IMR-90 (cell line): Measurements from ENCODE around the gene RNF166. TPM values are rescaled to one million over a fixed set of nuclear protein-coding genes. Genes with fewer than 3 reads are reported as not detected.

Experiments used
- ATAC-seq: fragments of 200-7000 bp; cut with Tn5 transposase; 2 replicates; pipeline ENCODE4 v1.9.1; 2020; ENCODE audit warnings: low read depth, mild to moderate bottlenecking, moderate library complexity
- BruUV-seq: library from RNA; stranded (reverse); fragments of 400-500 nt; replicated peaks from 2 replicates; lab custom pipeline; 2021; lab: Mats Ljungman, UMichigan
- CTCF ChIA-PET: fragments of 300-600 bp; formaldehyde crosslinking; extraction: SDS; loops from one replicate; lab custom pipeline; 2021; ENCODE audit warnings: antibody characterized with exemption; lab: Yijun Ruan, JAX
- POLR2A ChIA-PET: fragments of 300-600 bp; sonication (Branson Sonifier 250); formaldehyde crosslinking; loops from one replicate; lab custom pipeline; 2022; ENCODE audit warnings: antibody characterized with exemption; ENCODE audit not compliant: unreplicated experiment; lab: Charles Lee
- DNase-seq: peaks from one replicate; pipeline ENCODE4 v3.0.0; 2013
- H2AFZ ChIP-seq: replicated peaks from 2 replicates; pipeline ENCODE3; 2013; ENCODE audit warnings: low read length, mild to moderate bottlenecking; ENCODE audit not compliant: poor library complexity
- H2AK5ac ChIP-seq: 2 replicates; pipeline ENCODE4 v1.6.1; 2013; ENCODE audit warnings: low read depth, low read length, inconsistent platforms
- H2AK9ac ChIP-seq: replicated peaks from 2 replicates; pipeline ENCODE3; 2013; ENCODE audit warnings: mild to moderate bottlenecking, low read depth, low read length, moderate library complexity; ENCODE audit not compliant: poor library complexity
- H2BK120ac ChIP-seq: 2 replicates; pipeline ENCODE4 v1.6.1; 2013; ENCODE audit warnings: low read depth, low read length, inconsistent platforms
- H2BK15ac ChIP-seq: 3 replicates; pipeline ENCODE4 v1.6.1; 2013; ENCODE audit warnings: low read depth, low read length, inconsistent platforms
- H2BK20ac ChIP-seq: 2 replicates; pipeline ENCODE4 v1.6.1; 2013; ENCODE audit warnings: low read depth, mild to moderate bottlenecking, inconsistent platforms, low read length, moderate library complexity
- H2BK5ac ChIP-seq: 2 replicates; pipeline ENCODE4 v1.6.1; 2013; ENCODE audit warnings: mild to moderate bottlenecking, low read depth, low read length, inconsistent platforms; ENCODE audit not compliant: poor library complexity, severe bottlenecking
- H3K14ac ChIP-seq: replicated peaks from 2 replicates; pipeline ENCODE4 v1.6.1; 2013; ENCODE audit warnings: low read depth, low read length, inconsistent platforms
- H3K18ac ChIP-seq: 2 replicates; pipeline ENCODE4 v1.6.1; 2013; ENCODE audit warnings: low read depth, low read length, control low read depth
- H3K23ac ChIP-seq: 2 replicates; pipeline ENCODE4 v1.6.1; 2013; ENCODE audit warnings: low read depth, low read length, inconsistent platforms
- H3K27ac ChIP-seq: 2 replicates; pipeline ENCODE4 v1.5.1; 2013; ENCODE audit warnings: mild to moderate bottlenecking, control low read depth, low read length; ENCODE audit not compliant: insufficient read depth
- H3K27me3 ChIP-seq: 2 replicates; pipeline ENCODE4 v1.6.1; 2013; ENCODE audit warnings: low read length; ENCODE audit not compliant: control insufficient read depth, insufficient read depth
- H3K36me3 ChIP-seq: 2 replicates; pipeline ENCODE4 v1.6.1; 2013; ENCODE audit warnings: low read length, mixed read lengths; ENCODE audit not compliant: control insufficient read depth, insufficient read depth
- H3K4ac ChIP-seq: 2 replicates; pipeline ENCODE4 v1.6.1; 2013; ENCODE audit warnings: low read depth, low read length, inconsistent platforms
- H3K4me1 ChIP-seq: 2 replicates; pipeline ENCODE4 v1.6.1; 2013; ENCODE audit warnings: low read length, mixed read lengths; ENCODE audit not compliant: control insufficient read depth, insufficient read depth
- H3K4me2 ChIP-seq: 2 replicates; pipeline ENCODE4 v1.6.1; 2013; ENCODE audit warnings: low read depth, mild to moderate bottlenecking, control low read depth, low read length, moderate library complexity
- H3K4me3 ChIP-seq: 2 replicates; pipeline ENCODE4 v1.5.1; 2013; ENCODE audit warnings: low read depth, mild to moderate bottlenecking, control low read depth, low read length, moderate library complexity; ENCODE audit not compliant: insufficient read depth
- H3K56ac ChIP-seq: 2 replicates; pipeline ENCODE4 v1.6.1; 2013; ENCODE audit warnings: low read length, inconsistent platforms; ENCODE audit not compliant: insufficient read depth; ENCODE audit errors: extremely low read depth
- H3K79me1 ChIP-seq, 2 experiments: 2 replicates each; pipeline ENCODE4 v1.6.1; 2013; ENCODE audit warnings: low read length in 2 of 2, inconsistent platforms in 1 of 2, low read depth in 1 of 2
- H3K9ac ChIP-seq: 2 replicates; pipeline ENCODE4 v1.6.1; 2013; ENCODE audit warnings: low read depth, low read length, control low read depth
- H3K9me1 ChIP-seq: 2 replicates; pipeline ENCODE4 v1.6.1; 2013; ENCODE audit warnings: low read length, inconsistent platforms; ENCODE audit not compliant: insufficient read depth
- H3K9me3 ChIP-seq: 2 replicates; pipeline ENCODE4 v1.6.1; 2013; ENCODE audit warnings: low read length; ENCODE audit not compliant: control insufficient read depth, insufficient read depth
- H4K20me1 ChIP-seq: 2 replicates; pipeline ENCODE4 v1.6.1; 2013; ENCODE audit warnings: low read length, inconsistent platforms; ENCODE audit not compliant: insufficient read depth
- H4K5ac ChIP-seq: 2 replicates; pipeline ENCODE4 v1.6.1; 2013; ENCODE audit warnings: mild to moderate bottlenecking, low read depth, low read length, control low read depth
- H4K8ac ChIP-seq, 2 experiments: 2 replicates each; pipeline ENCODE4 v1.6.1; 2013; ENCODE audit warnings: low read depth in 2 of 2, low read length in 2 of 2, control low read depth in 1 of 2, inconsistent platforms in 1 of 2
- H4K91ac ChIP-seq: 2 replicates; pipeline ENCODE4 v1.6.1; 2013; ENCODE audit warnings: low read depth, low read length, inconsistent platforms; ENCODE audit not compliant: insufficient read depth
- CEBPB ChIP-seq: IDR thresholded peaks from 2 replicates; pipeline ENCODE4 v1.6.1; 2012; ENCODE audit warnings: low read depth, low read length, improper control_type of control experiment
- CHD1 ChIP-seq: IDR thresholded peaks from 2 replicates; pipeline ENCODE4 v1.6.1; 2012; ENCODE audit warnings: low read depth, low read length, improper control_type of control experiment
- ELK1 ChIP-seq: fragments of 150-350 bp; IDR thresholded peaks from 2 replicates; pipeline ENCODE4 v1.6.1; 2016; ENCODE audit warnings: low read depth, mild to moderate bottlenecking, low read length, moderate library complexity, borderline replicate concordance
- MAFK ChIP-seq: IDR thresholded peaks from 2 replicates; pipeline ENCODE4 v1.6.1; 2012; ENCODE audit warnings: low read depth, low read length, improper control_type of control experiment
- MAZ ChIP-seq: IDR thresholded peaks from 2 replicates; pipeline ENCODE4 v1.6.1; 2012; ENCODE audit warnings: low read depth, mild to moderate bottlenecking, low read length, improper control_type of control experiment, moderate library complexity, borderline replicate concordance
- MXI1 ChIP-seq: IDR thresholded peaks from 2 replicates; pipeline ENCODE4 v1.6.1; 2012; ENCODE audit warnings: low read depth, mild to moderate bottlenecking, low read length, moderate library complexity, borderline replicate concordance
- NFE2L2 ChIP-seq: fragments of 150-350 bp; IDR thresholded peaks from 2 replicates; pipeline ENCODE4 v1.6.1; 2016; ENCODE audit warnings: low read depth, mild to moderate bottlenecking, low read length
- POLR2A ChIP-seq: IDR thresholded peaks from 2 replicates; pipeline ENCODE4 v1.6.1; 2012; ENCODE audit warnings: mild to moderate bottlenecking, low read depth, low read length
- RAD21 ChIP-seq: IDR thresholded peaks from 2 replicates; pipeline ENCODE4 v1.6.1; 2012; ENCODE audit warnings: low read length, improper control_type of control experiment
- RCOR1 ChIP-seq: IDR thresholded peaks from 2 replicates; pipeline ENCODE4 v1.6.1; 2012; ENCODE audit warnings: mild to moderate bottlenecking, low read length, improper control_type of control experiment; ENCODE audit not compliant: insufficient replicate concordance
- RFX5 ChIP-seq: IDR thresholded peaks from 2 replicates; pipeline ENCODE4 v1.8.0; 2012; ENCODE audit warnings: low read depth, mild to moderate bottlenecking, low read length, moderate library complexity
- SMC3 ChIP-seq: fragments of 150-350 bp; IDR thresholded peaks from 2 replicates; pipeline ENCODE4 v1.6.1; 2016; ENCODE audit warnings: low read depth, mild to moderate bottlenecking, antibody characterized with exemption, low read length, moderate library complexity
- USF2 ChIP-seq: fragments of 150-350 bp; IDR thresholded peaks from 2 replicates; pipeline ENCODE4 v1.6.1; 2017; ENCODE audit warnings: mild to moderate bottlenecking, antibody characterized with exemption, low read length, low read depth
- WGBS, 2 experiments: methylation state at CpG; one replicate each; pipeline versions ENCODE4 v1.1.5 to v1.1.7; 2013; ENCODE audit warnings: missing lambda C conversion rate in 2 of 2; ENCODE audit not compliant: insufficient read length in 1 of 2; ENCODE audit errors: extremely low coverage in 2 of 2; 5-methylcytosine and 5-hydroxymethylcytosine counted together
- dilution Hi-C: fragments of 300-500 bp; cut with HindIII; formaldehyde crosslinking; loops from one replicate; pipeline ENCODE4 v1.14.3; 2018; ENCODE audit warnings: low sequenced_read_pairs; ENCODE audit not compliant: unreplicated experiment
- in situ Hi-C: fragments of 300-500 bp; cut with MboI; formaldehyde crosslinking; loops from 3 replicates; pipeline ENCODE4 v1.14.3; 2019; ENCODE audit warnings: low sequenced_read_pairs, inconsistent platforms, mixed read lengths
- intact Hi-C: fragments of 100-400 bp; cut with micrococcal nuclease; formaldehyde crosslinking; loops from 2 replicates; pipeline ENCODE4 v1.10.0; 2022
- polyA plus RNA-seq, 3 experiments: library from polyadenylated mRNA; depleted of rRNA; stranded (reverse); fragments of >200 nt; gene quantifications; 2 replicates each; pipeline ENCODE4 v1.2.3, GENCODE V29; 2012; ENCODE audit warnings: low replicate concordance in 1 of 3
- total RNA-seq: library from RNA; depleted of rRNA; stranded (reverse); fragments of >200 nt; gene quantifications from 2 replicates; pipeline ENCODE4 v1.2.3, GENCODE V29; 2012

Gene RNF166
- total and polyA plus RNA-seq, 2 of the 4 experiments (the other 2 are of a cell fraction) = 8.1 to 17.4 TPM

- 72% methylated on average over 10 of the region's 22 CpGs; no CpG with 5 or more reads in 1 of the 2 experiments for WGBS, 2 experiments
- POLR2A ChIA-PET = no interaction called here
- dilution Hi-C loops = no loop called here
Measured at GRCh38 chr16:88739139-88739976, 33.1 kb upstream of the RNF166 start.

More at GRCh38 chr16:88739139-88739976, 33.1 kb upstream of the RNF166 start:
- Histone ChIP-seq H2AFZ (no peak overlapping the region), H3K4me1 (no peaks in the 10 kb centered on the region), H3K4me3 (no peak overlapping the region), H3K56ac (no peak overlapping the region), H3K18ac (no peak overlapping the region), H4K8ac (no peak overlapping the region), H3K79me1 (peaks cover 13 to 68% of the 10 kb centered on the region in 2 experiments), H3K36me3 (peaks cover 51% of the 10 kb centered on the region), H3K9ac (no peak overlapping the region), H3K9me3 (no peaks in the 10 kb centered on the region), H3K27ac (no peak overlapping the region), H2AK9ac (no peak overlapping the region), H2BK120ac (no peak overlapping the region), H2BK20ac (no peak overlapping the region), H2AK5ac (no peak overlapping the region), H3K9me1 (no peaks in the 10 kb centered on the region), H3K14ac (no peak overlapping the region), H3K23ac (no peak overlapping the region), H3K4me2 (no peak overlapping the region), H4K20me1 (peaks cover 50% of the 10 kb centered on the region), H4K5ac (no peak overlapping the region), H2BK15ac (no peak overlapping the region), H3K27me3 (no peaks in the 10 kb centered on the region), H2BK5ac (no peak overlapping the region), H3K4ac (no peak overlapping the region), H4K91ac (no peak overlapping the region)
- DNase-seq (no peak), ATAC-seq (no peak)
- CTCF ChIA-PET = no interaction called here
- BruUV-seq = no TSS peak
- intact Hi-C loops = no loop called here
- in situ Hi-C loops = no loop called here
- TF ChIP-seq SMC3 = no peak
- no peak for TF ChIP-seq CHD1
- no peak for TF ChIP-seq CEBPB
- TF ChIP-seq NFE2L2 = no peak
- TF ChIP-seq POLR2A = no peak
- TF ChIP-seq MAZ = no peak
- no peak for TF ChIP-seq RCOR1
- no peak for TF ChIP-seq RFX5
- no peak for TF ChIP-seq RAD21
- no peak for TF ChIP-seq ELK1
- no peak for TF ChIP-seq MXI1
- no peak for TF ChIP-seq MAFK
- no peak for TF ChIP-seq USF2
